RWPE1 (cell line): ENCODE measurements around the gene CNKSR3.

Source experiments
- CTCF ChIA-PET: fragments of 350-600 bp; sonication (Branson Sonifier 250); formaldehyde crosslinking; extraction: SDS; loops from one replicate; lab custom pipeline; 2021; lab: Yijun Ruan, JAX
- POLR2A ChIA-PET: fragments of 400-600 bp; formaldehyde crosslinking; extraction: SDS; loops from one replicate; lab custom pipeline; 2020; ENCODE audit warnings: antibody characterized with exemption; ENCODE audit not compliant: low non-redundant PET; lab: Yijun Ruan, JAX
- DNase-seq: peaks from one replicate; pipeline ENCODE4 v3.0.0; 2012; ENCODE audit warnings: low spot score
- H3K27ac ChIP-seq: fragments of 450-650 bp; 2 replicates; pipeline ENCODE4 v1.5.1; 2017
- TF ChIP-seq, protein P1 (sequence below): fragments of 450-650 bp; conservative IDR thresholded peaks from 2 replicates; pipeline ENCODE4 v1.5.1; 2017; ENCODE audit warnings: low read depth, mild to moderate bottlenecking

Gene CNKSR3

DNA sequence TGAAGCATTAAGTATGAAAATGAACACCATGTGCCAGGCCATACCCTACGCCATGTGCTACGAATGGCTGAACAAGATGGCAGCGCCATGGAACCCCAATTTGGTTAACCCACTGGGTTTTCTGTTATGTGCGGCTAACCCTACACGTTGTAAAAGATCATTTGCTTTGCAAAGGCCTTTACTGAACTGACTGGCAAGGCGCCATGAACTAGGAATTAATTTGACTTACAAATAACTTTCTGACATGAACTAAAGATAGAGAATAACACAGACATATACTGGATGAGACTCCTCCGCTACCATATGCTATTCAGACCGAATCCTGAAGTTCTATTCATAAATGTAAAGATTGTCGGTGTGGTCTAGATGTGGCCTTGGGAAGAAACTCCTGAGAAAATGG lies 3.9 kb downstream of the CNKSR3 start:
- no peak for DNase-seq
- TF ChIP-seq, protein P1, sequence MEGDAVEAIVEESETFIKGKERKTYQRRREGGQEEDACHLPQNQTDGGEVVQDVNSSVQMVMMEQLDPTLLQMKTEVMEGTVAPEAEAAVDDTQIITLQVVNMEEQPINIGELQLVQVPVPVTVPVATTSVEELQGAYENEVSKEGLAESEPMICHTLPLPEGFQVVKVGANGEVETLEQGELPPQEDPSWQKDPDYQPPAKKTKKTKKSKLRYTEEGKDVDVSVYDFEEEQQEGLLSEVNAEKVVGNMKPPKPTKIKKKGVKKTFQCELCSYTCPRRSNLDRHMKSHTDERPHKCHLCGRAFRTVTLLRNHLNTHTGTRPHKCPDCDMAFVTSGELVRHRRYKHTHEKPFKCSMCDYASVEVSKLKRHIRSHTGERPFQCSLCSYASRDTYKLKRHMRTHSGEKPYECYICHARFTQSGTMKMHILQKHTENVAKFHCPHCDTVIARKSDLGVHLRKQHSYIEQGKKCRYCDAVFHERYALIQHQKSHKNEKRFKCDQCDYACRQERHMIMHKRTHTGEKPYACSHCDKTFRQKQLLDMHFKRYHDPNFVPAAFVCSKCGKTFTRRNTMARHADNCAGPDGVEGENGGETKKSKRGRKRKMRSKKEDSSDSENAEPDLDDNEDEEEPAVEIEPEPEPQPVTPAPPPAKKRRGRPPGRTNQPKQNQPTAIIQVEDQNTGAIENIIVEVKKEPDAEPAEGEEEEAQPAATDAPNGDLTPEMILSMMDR = no peak
- POLR2A ChIA-PET = no interaction called here
- CTCF ChIA-PET = no interaction called here
- H3K27ac ChIP-seq = no peak overlapping the region

DNA sequence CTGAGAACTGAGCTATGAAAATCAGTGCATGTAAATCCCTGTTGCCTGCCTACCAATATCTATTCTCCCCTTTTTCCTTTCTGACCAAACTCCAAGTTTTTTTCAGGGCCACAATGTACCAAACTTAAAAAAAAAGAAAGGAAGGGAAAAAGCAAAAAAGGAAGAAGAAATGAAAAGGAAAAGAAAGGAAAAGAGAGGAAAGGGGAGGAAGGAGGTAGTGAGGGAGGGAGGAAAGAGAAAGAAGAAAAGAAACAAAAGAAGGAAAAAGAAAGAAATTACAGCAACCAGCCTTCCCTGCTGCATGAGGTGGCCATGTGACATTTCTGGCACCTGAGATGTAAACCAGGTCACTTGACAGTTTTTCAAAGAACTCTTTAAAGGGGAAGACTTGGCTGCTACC lies 4.4 kb downstream of the CNKSR3 start:
- no peak for DNase-seq
- TF ChIP-seq, protein P1 = no peak
- no peak overlapping the region for H3K27ac ChIP-seq
- ChIA-PET CTCF (no interaction called here), POLR2A (no interaction called here)

DNA sequence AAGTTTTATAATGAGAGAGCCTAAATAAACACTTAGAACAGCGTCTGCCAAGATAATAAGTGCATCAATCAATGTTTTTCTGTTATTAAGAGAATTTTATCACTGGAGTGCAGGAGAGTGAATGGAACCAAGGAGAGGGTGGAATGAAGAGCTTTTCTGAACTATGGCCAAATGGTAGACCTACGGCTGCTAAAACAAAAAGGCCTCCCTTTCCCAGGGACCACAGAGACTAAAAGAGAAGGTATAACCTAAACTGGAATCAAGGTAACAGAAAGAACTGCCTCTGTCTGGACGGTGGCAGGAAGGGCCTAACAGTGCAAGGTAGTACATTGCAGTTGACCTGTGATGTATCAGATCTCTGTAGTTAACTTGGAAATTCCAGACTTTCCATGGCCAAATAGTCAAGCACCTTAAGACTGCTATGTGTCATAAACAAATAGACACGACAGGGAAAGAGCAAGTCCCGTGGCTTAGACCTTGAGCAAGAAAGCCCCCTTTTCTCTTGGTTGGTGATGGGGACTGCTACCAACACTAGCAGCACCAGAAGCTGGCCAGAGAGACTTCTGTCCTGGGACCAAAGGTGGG lies 5.5 kb downstream of the CNKSR3 start:
- H3K27ac ChIP-seq = no peak overlapping the region
- ChIA-PET POLR2A (no interaction called here), CTCF (no interaction called here)
- DNase-seq = no peak
- TF ChIP-seq, protein P1 = no peak

DNA sequence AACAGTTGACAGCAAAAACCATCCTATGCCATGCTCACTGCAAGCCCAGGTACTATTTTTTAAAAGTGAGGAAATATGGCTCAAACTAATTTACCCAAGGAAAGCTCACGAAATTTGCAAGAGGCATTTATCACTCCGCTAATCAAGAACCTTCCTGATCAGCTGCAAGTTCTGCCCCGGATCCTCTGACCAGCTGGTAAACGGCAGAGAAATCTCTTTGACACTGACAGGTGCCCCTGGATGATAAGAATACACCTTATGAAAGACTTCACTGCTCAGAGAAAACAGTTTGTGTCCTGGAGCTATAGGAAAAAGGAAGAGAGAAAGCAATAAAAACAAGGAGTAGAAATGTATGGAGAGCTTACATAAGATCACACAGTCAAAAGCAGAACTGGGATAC lies 6.4 kb downstream of the CNKSR3 start:
- no peak overlapping the region for H3K27ac ChIP-seq
- ChIA-PET POLR2A (no interaction called here), CTCF (interaction anchor here (0.6 kb wide), 2 partner anchors 11 to 57 kb away, joined by 3 to 4 read pairs; no protein-coding TSS in a partner anchor)
- TF ChIP-seq, protein P1 = no peak
- DNase-seq = no peak

DNA sequence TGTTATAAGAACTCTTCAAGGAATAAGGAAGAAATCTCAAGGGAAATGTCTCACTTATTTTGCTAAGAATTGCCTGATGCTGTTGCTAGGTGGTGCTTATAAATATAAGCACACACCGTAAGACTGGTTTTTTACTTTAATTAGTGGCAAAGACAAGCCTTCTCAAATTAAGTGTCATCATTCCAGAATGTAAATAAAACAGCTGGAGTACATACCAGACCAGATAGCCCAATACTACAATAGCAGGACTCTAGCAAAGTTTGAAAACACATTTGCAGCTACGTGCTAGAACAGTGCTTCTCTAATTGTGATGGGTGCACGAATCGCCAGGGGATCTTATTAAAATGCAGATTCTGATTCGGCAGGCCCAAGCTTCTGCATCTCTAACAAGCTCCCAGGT lies 6.8 kb downstream of the CNKSR3 start:
- CTCF ChIA-PET = interaction anchor here (0.6 kb wide), 2 partner anchors 10 to 57 kb away, joined by 3 to 4 read pairs; no protein-coding TSS in a partner anchor
- no peak overlapping the region for H3K27ac ChIP-seq
- POLR2A ChIA-PET = no interaction called here
- TF ChIP-seq, protein P1 = no peak
- no peak for DNase-seq

DNA sequence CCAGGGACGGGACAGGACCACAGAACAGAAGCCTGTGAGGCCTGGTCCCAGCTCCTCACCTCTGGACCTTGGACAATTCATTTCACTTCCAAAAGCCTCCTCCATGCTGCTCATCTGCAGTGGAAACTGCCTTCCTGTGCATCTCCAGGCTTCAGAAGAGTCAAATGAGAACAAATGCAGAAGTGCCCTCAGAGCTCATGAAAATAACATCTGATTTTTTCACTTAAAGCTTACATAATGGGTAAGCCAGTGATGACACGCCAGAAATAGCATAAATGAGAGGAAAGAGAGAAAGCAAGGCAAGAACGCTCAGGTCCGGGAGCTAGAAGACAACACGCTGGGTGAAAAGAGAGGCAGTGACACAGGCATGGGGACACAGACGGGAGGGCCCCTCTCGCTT lies 7.9 kb downstream of the CNKSR3 start:
- POLR2A ChIA-PET = no interaction called here
- no peak overlapping the region for H3K27ac ChIP-seq
- TF ChIP-seq, protein P1 = no peak
- no peak for DNase-seq
- CTCF ChIA-PET = interaction anchor here (0.6 to 0.7 kb wide), 2 partner anchors 108 to 261 kb away, joined by 5 to 6 read pairs; no protein-coding TSS in a partner anchor
